Activated gamma-delta T cell (primary cell): Measurements from ENCODE around the gene HMSD.
A peak's percentile ranks its signal among the peaks of the same experiment; 100 is the strongest.

Experiments used
- DNase-seq: peaks from one replicate; lab custom pipeline; 2025; lab: John Stamatoyannopoulos, UW

HMSD gene

GRCh38 chr18:63956755-63957154, 7.7 kb downstream of the HMSD start:
- no peak for DNase-seq

- DNase-seq = no peak
These were observed 11.8 kb downstream of the HMSD start for GRCh38 chr18:63960891-63961290.

- no peak for DNase-seq
These were observed 12.4 kb downstream of the HMSD start for GRCh38 chr18:63961435-63961980.

- DNase-seq = no peak
These were observed 13.0 kb downstream of the HMSD start for GRCh38 chr18:63962137-63962536.

GRCh38 chr18:63963615-63964256, 14.6 kb downstream of the HMSD start:
- DNase-seq = no peak

- no peak for DNase-seq
These were observed 15.8 kb downstream of the HMSD start for GRCh38 chr18:63964908-63965307.

GRCh38 chr18:63965716-63966330, 16.7 kb downstream of the HMSD start:
- DNase-seq = no peak

GRCh38 chr18:63969942-63970808, 21.1 kb downstream of the HMSD start, which contains the start of gene SERPINB8:
Gene SERPINB8 (plus strand): TSS chr18:63970081. CDS start chr18:63978309, 8,228 bp downstream.
- DNase-seq = peak; percentile 64

GRCh38 chr18:63970809-63971205, 21.7 kb downstream of the HMSD start:
- peak; percentile 11 for DNase-seq

GRCh38 chr18:63971320-63972001, 22.4 kb downstream of the HMSD start:
- DNase-seq = no peak

GRCh38 chr18:63972002-63972376, 22.9 kb downstream of the HMSD start:
- DNase-seq = no peak

GRCh38 chr18:63974991-63975390, 25.9 kb downstream of the HMSD start:
- DNase-seq = no peak

GRCh38 chr18:63975628-63976027, 26.5 kb downstream of the HMSD start:
- DNase-seq = no peak

- DNase-seq = no peak
These were observed 27.9 kb downstream of the HMSD start for GRCh38 chr18:63977040-63977439.

GRCh38 chr18:63979409-63979920, 30.4 kb downstream of the HMSD start:
- no peak for DNase-seq

GRCh38 chr18:63980027-63980426, 30.9 kb downstream of the HMSD start:
- no peak for DNase-seq

GRCh38 chr18:63980896-63981460, 31.9 kb downstream of the HMSD start:
- no peak for DNase-seq

- no peak for DNase-seq
These were observed 32.6 kb downstream of the HMSD start for GRCh38 chr18:63981719-63982118.

GRCh38 chr18:63982361-63982760, 33.3 kb downstream of the HMSD start:
- DNase-seq = no peak

- no peak for DNase-seq
These were observed 37.8 kb downstream of the HMSD start for GRCh38 chr18:63986885-63987284.

- no peak for DNase-seq
These were observed 38.6 kb downstream of the HMSD start for GRCh38 chr18:63987743-63988142.
